B cell (primary cell): ENCODE data around the gene RGS19. TPM values are rescaled to one million over a fixed set of nuclear protein-coding genes. Genes with fewer than 3 reads are reported as not detected.

Source experiments
- ATAC-seq: fragments of 200-7000 bp; cut with Tn5 transposase; one replicate; pipeline ENCODE4 v1.10.0; 2021; ENCODE audit warnings: low read depth, mild to moderate bottlenecking, moderate number of reproducible peaks, moderate library complexity
- CTCF ChIA-PET: fragments of 350-600 bp; sonication (Branson Sonifier 250); formaldehyde crosslinking; loops from one replicate; lab custom pipeline; 2021; ENCODE audit warnings: antibody characterized with exemption, inconsistent platforms; lab: Charles Lee
- POLR2A ChIA-PET: fragments of 350-600 bp; sonication (Branson Sonifier 250); formaldehyde crosslinking; loops from one replicate; lab custom pipeline; 2021; ENCODE audit warnings: antibody characterized with exemption; lab: Charles Lee
- DNase-seq: peaks from one replicate; pipeline ENCODE4 v3.0.0; 2013
- H2AFZ ChIP-seq: 2 replicates; pipeline ENCODE4 v1.6.1; 2012; ENCODE audit warnings: mild to moderate bottlenecking, low read depth, low read length; ENCODE audit not compliant: insufficient read depth, poor library complexity, severe bottlenecking
- H3K27ac ChIP-seq, 2 donors: 1 replicate in 1 of 2; 2 replicates in 1 of 2; pipeline ENCODE4 v1.5.1; 2012 to 2013; ENCODE audit warnings: low read length in 2 of 2, mild to moderate bottlenecking in 2 of 2, moderate library complexity in 1 of 2
- H3K27me3 ChIP-seq, 4 experiments: fragments of 200-600 bp in 1 of 4; sonication (generic) in 1 of 4; replicated peaks in 1 of 4; 1 replicate in 2 of 4; 2 replicates in 2 of 4; pipeline versions ENCODE4 v1.6.1 to v1.7.0; 2013 to 2016; ENCODE audit warnings: low read length in 3 of 4, mild to moderate bottlenecking in 2 of 4, mixed read lengths in 1 of 4, moderate library complexity in 1 of 4; ENCODE audit not compliant: insufficient read depth in 4 of 4, control insufficient read depth in 3 of 4; ENCODE audit errors: control extremely low read depth in 1 of 4
- H3K36me3 ChIP-seq, 2 experiments: replicated peaks in 1 of 2; 1 replicate in 1 of 2; 2 replicates in 1 of 2; pipeline versions ENCODE4 v1.6.1 to v1.7.1; 2013; ENCODE audit warnings: low read length in 1 of 2; ENCODE audit not compliant: insufficient read depth in 2 of 2, control insufficient read depth in 1 of 2; ENCODE audit errors: control extremely low read depth in 1 of 2, extremely low read depth in 1 of 2
- H3K4me1 ChIP-seq, 2 donors: fragments of 200-600 bp in 1 of 2; sonication (generic) in 1 of 2; 1 replicate in 1 of 2; 2 replicates in 1 of 2; pipeline versions ENCODE4 v1.5.1 to v1.6.1; 2013 to 2017; ENCODE audit warnings: low read length in 2 of 2; ENCODE audit not compliant: control insufficient read depth in 2 of 2, insufficient read depth in 2 of 2
- H3K4me2 ChIP-seq: replicated peaks from 2 replicates; pipeline ENCODE3; 2012; ENCODE audit warnings: mild to moderate bottlenecking, low read depth, low read length; ENCODE audit not compliant: poor library complexity, severe bottlenecking
- H3K4me3 ChIP-seq, 5 experiments: fragments of 200-600 bp in 1 of 5; sonication (generic) in 1 of 5; 1 replicate in 3 of 5; 2 replicates in 2 of 5; pipeline versions ENCODE4 v1.5.1 to v1.7.0; 2011 to 2016; ENCODE audit warnings: low read length in 4 of 5, mild to moderate bottlenecking in 4 of 5, low read depth in 2 of 5, control low read depth in 1 of 5, moderate library complexity in 1 of 5; ENCODE audit not compliant: insufficient read depth in 1 of 5; ENCODE audit errors: control extremely low read depth in 1 of 5, extremely low read depth in 1 of 5
- H3K79me2 ChIP-seq: fragments of 200-600 bp; sonication (generic); one replicate; pipeline ENCODE4 v1.6.0; 2016; ENCODE audit warnings: low read length; ENCODE audit not compliant: control insufficient read depth, insufficient read depth
- H3K9ac ChIP-seq: fragments of 200-600 bp; sonication (generic); 2 replicates; pipeline ENCODE4 v1.6.1; 2017; ENCODE audit warnings: mild to moderate bottlenecking, low read length, moderate library complexity
- H3K9me3 ChIP-seq, 3 donors: one replicate each; pipeline versions ENCODE4 v1.6.1 to v1.7.1; 2013; ENCODE audit warnings: low read length in 2 of 3; ENCODE audit not compliant: control insufficient read depth in 2 of 3, insufficient read depth in 1 of 3; ENCODE audit errors: control extremely low read depth in 1 of 3
- H4K20me1 ChIP-seq: 2 replicates; pipeline ENCODE4 v1.6.0; 2012; ENCODE audit warnings: mild to moderate bottlenecking, low read length; ENCODE audit not compliant: insufficient read depth, control insufficient read depth, poor library complexity, severe bottlenecking
- H3K27ac Mint-ChIP-seq: one replicate; pipeline ENCODE4 v1.8.0; 2021; ENCODE audit warnings: mixed read lengths
- H3K27me3 Mint-ChIP-seq: one replicate; pipeline ENCODE4 v1.8.0; 2021; ENCODE audit warnings: mixed read lengths
- H3K4me1 Mint-ChIP-seq: one replicate; pipeline ENCODE4 v1.8.0; 2021; ENCODE audit warnings: mixed read lengths
- H3K4me3 Mint-ChIP-seq: one replicate; pipeline ENCODE4 v1.8.0; 2021; ENCODE audit warnings: mixed read lengths
- H3K9me3 Mint-ChIP-seq: one replicate; pipeline ENCODE4 v1.8.0; 2022; ENCODE audit warnings: mixed read lengths; ENCODE audit not compliant: insufficient read depth
- CTCF ChIP-seq: fragments of 200-600 bp; IDR thresholded peaks from one replicate; pipeline ENCODE4 v1.8.0; 2022; ENCODE audit warnings: antibody characterized with exemption, mild to moderate bottlenecking
- EZH2 ChIP-seq: IDR thresholded peaks from 2 replicates; pipeline ENCODE4 v1.6.1; 2012; ENCODE audit warnings: borderline replicate concordance, low read depth, mild to moderate bottlenecking, moderate library complexity, low read length; ENCODE audit not compliant: insufficient read depth, poor library complexity, severe bottlenecking
- WGBS: methylation state at CpG from one replicate; pipeline ENCODE4 v1.1.5; 2013; ENCODE audit warnings: missing lambda C conversion rate; ENCODE audit not compliant: insufficient coverage; 5-methylcytosine and 5-hydroxymethylcytosine counted together
- intact Hi-C: fragments of 100-400 bp; cut with micrococcal nuclease; formaldehyde crosslinking; loops from one replicate; pipeline ENCODE4 v1.10.0; 2022
- polyA plus RNA-seq: library from polyadenylated mRNA; depleted of rRNA; stranded (reverse); fragments of >200 nt; gene quantifications from 2 replicates; pipeline ENCODE4 v1.2.3, GENCODE V29; 2012
- total RNA-seq, 2 donors: library from RNA; stranded (reverse); fragments of 120-200 nt in 1 of 2; gene quantifications; 1 replicate in 1 of 2; 2 replicates in 1 of 2; pipeline versions ENCODE4 v1.2.3 to v1.2.4, GENCODE V29; 2013 to 2022

The RGS19 gene
- total and polyA plus RNA-seq, 2 donors (not counting 1 experiment from before 2014, with no cell fraction given): 69.4 to 203 TPM

GRCh38 chr20:64053841-64054661 lies 25.3 kb downstream of the RGS19 start:
- Mint-ChIP-seq H3K27me3 (peaks cover 27% of the 10 kb centered on the region), H3K4me1 (peaks cover 18% of the 10 kb centered on the region), H3K4me3 (no peak overlapping the region), H3K9me3 (no peaks in the 10 kb centered on the region), H3K27ac (no peak overlapping the region)
- ChIA-PET POLR2A (no interaction called here), CTCF (interaction anchor here (0.6 to 2.3 kb wide), 7 partner anchors 11 to 71 kb away, joined by 3 to 10 read pairs (median 4); partner anchors contain the start of genes OPRL1 and RGS19)
- Histone ChIP-seq H3K9me3 (peaks cover 0 to 18% (median 0%) of the 10 kb centered on the region in 3 donors), H3K4me2 (no peak overlapping the region), H3K9ac (no peak overlapping the region), H3K27ac (no peak overlapping the region), H3K36me3 (no peaks in the 10 kb centered on the region), H3K79me2 (no peaks in the 10 kb centered on the region), H3K4me1 (peaks cover 20 to 26% of the 10 kb centered on the region in 2 donors), H4K20me1 (no peaks in the 10 kb centered on the region), H3K4me3 (no peak overlapping the region), H2AFZ (no peak overlapping the region), H3K27me3 (peaks cover 0 to 68% (median 27%) of the 10 kb centered on the region in 4 experiments)
- ATAC-seq: no peak
- no peak for TF ChIP-seq EZH2
- 30% methylated on average over 12 of the region's 17 CpGs for whole genome bisulfite sequencing
- no peak for DNase-seq
- intact Hi-C loops: no loop called here

- Histone ChIP-seq H4K20me1 (no peaks in the 10 kb centered on the region), H3K9me3 (peaks cover 0 to 18% (median 0%) of the 10 kb centered on the region in 3 donors), H3K4me1 (peaks cover 19 to 23% of the 10 kb centered on the region in 2 donors), H3K27ac (no peak overlapping the region), H3K27me3 (peaks cover 0 to 68% (median 27%) of the 10 kb centered on the region in 4 experiments), H3K79me2 (no peaks in the 10 kb centered on the region), H3K9ac (no peak overlapping the region), H3K4me2 (no peak overlapping the region), H2AFZ (no peak overlapping the region), H3K36me3 (no peaks in the 10 kb centered on the region), H3K4me3 (no peak overlapping the region)
- H3K4me1 Mint-ChIP-seq: peaks cover 15% of the 10 kb centered on the region
- TF ChIP-seq EZH2: no peak
- TF ChIP-seq CTCF: no peak
- ATAC-seq: no peak
- POLR2A ChIA-PET: interaction anchor here (0.6 kb wide), 1 partner anchor 7 kb away, joined by 3 read pairs; no protein-coding TSS in a partner anchor
- intact Hi-C loops: no loop called here
- H3K4me3 Mint-ChIP-seq: no peak overlapping the region
- CTCF ChIA-PET: interaction anchor here (0.6 to 2.3 kb wide), 6 partner anchors 12 to 72 kb away, joined by 3 to 10 read pairs (median 6); no protein-coding TSS in a partner anchor
- H3K9me3 Mint-ChIP-seq: no peaks in the 10 kb centered on the region
- DNase-seq: no peak
- peaks cover 27% of the 10 kb centered on the region for H3K27me3 Mint-ChIP-seq
- 87% methylated on average over 32 of the region's 33 CpGs for WGBS
- no peak overlapping the region for H3K27ac Mint-ChIP-seq
These were observed 26.1 kb downstream of the RGS19 start for GRCh38 chr20:64052987-64053840.
